Cardiac fibroblast (primary cell): ENCODE measurements around the gene TRPM8.

Source experiments
- DNase-seq, 2 donors: peaks; one replicate each; pipeline versions ENCODE4 v3.0.0 to v3.0.0-alpha.2; 2010; ENCODE audit warnings: low read depth in 2 of 2
- H3K4me3 ChIP-seq, 2 donors: replicated peaks in 1 of 2; 1 replicate in 1 of 2; 2 replicates in 1 of 2; pipeline ENCODE4 v1.5.1; 2011; ENCODE audit warnings: low read depth in 2 of 2, low read length in 2 of 2, mild to moderate bottlenecking in 2 of 2, moderate library complexity in 1 of 2
- TF ChIP-seq, protein P1 (sequence below): IDR thresholded peaks from one replicate; pipeline ENCODE4 v1.5.1; 2011; ENCODE audit warnings: low read depth, mild to moderate bottlenecking, low read length, inconsistent platforms

The TRPM8 gene

DNA sequence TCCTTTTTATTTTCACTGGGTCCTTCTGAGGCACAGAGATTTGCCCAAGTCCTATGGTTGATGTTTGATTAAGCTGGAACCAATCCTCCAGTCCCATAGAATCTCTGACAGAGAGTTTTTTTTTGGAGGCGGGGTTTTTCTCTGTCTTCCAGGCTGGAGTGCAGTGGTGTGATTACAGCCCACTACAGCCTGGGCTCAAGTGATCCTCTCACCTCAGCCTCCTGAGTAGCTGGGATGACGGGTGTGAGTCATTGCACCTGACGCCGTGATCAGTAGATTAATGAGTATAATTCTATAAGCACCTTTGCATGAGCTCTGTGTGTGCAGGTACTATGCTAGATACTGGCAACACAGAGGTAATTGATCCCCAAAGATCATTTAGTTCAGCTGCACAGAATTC is 15.3 kb upstream of the TRPM8 start:
- H3K4me3 ChIP-seq: no peak overlapping the region
- no peak for DNase-seq
- TF ChIP-seq, protein P1, sequence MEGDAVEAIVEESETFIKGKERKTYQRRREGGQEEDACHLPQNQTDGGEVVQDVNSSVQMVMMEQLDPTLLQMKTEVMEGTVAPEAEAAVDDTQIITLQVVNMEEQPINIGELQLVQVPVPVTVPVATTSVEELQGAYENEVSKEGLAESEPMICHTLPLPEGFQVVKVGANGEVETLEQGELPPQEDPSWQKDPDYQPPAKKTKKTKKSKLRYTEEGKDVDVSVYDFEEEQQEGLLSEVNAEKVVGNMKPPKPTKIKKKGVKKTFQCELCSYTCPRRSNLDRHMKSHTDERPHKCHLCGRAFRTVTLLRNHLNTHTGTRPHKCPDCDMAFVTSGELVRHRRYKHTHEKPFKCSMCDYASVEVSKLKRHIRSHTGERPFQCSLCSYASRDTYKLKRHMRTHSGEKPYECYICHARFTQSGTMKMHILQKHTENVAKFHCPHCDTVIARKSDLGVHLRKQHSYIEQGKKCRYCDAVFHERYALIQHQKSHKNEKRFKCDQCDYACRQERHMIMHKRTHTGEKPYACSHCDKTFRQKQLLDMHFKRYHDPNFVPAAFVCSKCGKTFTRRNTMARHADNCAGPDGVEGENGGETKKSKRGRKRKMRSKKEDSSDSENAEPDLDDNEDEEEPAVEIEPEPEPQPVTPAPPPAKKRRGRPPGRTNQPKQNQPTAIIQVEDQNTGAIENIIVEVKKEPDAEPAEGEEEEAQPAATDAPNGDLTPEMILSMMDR: no peak

DNA sequence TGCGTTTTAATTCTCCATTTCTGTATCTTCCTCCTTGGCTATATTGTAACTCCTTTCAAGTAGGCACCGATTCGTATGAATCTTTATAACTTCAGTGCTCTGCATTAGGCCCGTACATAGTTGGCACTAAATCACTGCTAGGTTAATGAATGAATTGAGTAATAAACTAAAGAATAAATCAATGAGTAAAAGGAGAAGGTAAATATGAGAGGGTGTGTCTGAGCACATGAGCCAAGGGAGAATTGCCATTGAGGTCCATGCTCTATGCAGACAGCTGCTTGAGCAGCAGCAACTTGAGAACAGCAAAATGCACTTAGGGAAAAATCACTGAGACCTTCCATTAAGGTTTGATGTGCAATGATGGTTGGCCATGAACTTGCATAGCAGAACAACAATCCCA is 11.2 kb upstream of the TRPM8 start:
- TF ChIP-seq, protein P1: no peak

DNA sequence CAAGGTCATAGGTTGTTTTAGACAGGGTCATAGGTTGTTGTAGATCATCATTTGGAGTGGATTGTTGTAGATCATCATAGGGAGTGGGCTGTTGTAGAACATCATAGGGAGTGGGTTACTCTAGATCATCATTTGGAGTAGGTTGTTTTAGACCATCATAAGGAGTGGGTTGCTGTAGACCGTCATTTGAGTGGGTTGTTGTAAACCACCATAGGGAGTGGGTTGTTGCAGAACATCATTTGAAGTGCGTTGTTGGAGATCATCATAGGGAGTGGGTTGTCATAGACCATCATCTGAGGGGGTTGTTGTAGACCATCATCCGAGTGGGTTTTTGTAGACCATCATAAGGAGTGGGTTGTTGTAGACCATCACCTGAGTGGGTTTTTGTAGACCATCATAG is 9.5 kb upstream of the TRPM8 start:
- TF ChIP-seq, protein P1: no peak
- no peak for DNase-seq
- H3K4me3 ChIP-seq: no peak overlapping the region

More for the DNA sequence above, 11.2 kb upstream of the TRPM8 start:
- DNase-seq: no peak
- H3K4me3 ChIP-seq: no peak overlapping the region

DNA sequence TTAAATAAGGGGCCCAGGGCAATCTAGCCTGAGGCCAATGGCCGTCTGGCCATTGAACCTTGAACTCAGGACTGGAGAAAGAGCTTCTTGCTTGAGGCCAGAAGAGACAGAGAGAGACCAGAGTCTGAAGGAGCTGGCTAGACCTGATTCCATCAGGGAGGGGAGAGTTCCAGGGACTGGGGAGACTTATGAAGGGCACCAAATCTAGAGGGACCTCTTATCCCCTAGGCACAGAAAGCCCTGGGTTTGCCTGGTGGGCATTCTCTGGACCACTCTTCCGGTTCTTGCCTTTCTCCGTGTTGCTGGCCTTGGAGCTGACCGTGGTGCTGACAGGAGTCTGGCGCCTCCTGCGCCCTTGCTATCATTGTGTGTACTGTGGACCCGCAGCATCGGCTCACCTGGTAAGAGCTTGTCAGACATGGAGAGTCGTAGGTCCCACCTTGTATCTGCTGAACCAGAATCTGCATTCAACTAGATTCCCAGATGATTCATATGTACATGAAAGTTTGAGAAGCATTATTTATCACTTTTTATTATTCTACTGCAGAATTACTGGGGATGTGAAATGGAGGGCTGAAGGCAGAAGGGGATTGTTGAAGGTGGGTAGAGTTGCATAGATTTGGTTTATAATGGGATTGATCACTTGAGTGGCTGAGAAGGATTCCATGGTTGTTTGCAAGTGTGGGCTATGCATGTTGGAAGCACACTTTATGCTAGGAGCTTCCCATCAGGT is 4.3 kb upstream of the TRPM8 start:
- DNase-seq: peak; percentile 40 to 43
- H3K4me3 ChIP-seq: no peak overlapping the region
- TF ChIP-seq, protein P1: no peak

DNA sequence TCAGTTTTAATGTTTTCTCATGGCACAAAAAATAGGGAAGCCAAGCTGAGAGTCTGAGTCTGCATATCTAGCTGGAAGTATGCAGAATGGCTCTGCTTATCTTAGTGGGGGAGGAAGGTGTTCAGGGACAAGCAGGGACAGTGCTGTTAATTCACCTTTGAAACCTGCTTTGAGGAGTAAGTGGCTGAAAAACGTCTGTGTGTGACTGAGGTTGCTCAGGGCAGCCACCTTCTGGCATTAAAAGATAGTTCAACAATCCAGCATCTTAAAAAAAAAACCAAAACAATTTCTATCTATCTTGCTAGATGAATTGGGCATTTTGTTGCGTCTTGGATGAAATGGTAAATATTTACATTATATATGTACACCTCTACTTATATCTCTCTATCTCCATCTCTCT is 2.0 kb upstream of the TRPM8 start:
- TF ChIP-seq, protein P1: peak; percentile 25
- DNase-seq: peak in 1 of 2 donors; percentile 10
- H3K4me3 ChIP-seq: no peak overlapping the region

DNA sequence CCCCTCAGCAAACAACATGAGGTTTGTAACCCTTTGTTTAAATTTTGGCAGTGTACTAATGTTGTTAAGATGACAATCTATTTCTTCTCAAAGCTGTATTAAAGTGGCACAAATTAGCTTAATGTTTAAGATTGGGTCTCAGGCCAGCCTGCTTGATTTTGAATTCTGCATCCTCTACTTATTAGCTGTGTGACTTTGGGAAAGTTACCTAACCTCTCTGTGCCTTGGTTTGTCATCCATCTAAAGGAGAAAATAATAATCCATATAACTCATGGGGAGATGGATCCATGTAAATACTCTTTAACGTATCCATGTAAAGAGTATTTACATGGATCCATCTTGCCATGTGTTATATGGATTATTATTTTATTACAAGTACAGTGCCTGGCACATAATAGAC is 2.1 kb downstream of the TRPM8 start:
- DNase-seq: no peak
- TF ChIP-seq, protein P1: no peak
- no peak overlapping the region for H3K4me3 ChIP-seq

DNA sequence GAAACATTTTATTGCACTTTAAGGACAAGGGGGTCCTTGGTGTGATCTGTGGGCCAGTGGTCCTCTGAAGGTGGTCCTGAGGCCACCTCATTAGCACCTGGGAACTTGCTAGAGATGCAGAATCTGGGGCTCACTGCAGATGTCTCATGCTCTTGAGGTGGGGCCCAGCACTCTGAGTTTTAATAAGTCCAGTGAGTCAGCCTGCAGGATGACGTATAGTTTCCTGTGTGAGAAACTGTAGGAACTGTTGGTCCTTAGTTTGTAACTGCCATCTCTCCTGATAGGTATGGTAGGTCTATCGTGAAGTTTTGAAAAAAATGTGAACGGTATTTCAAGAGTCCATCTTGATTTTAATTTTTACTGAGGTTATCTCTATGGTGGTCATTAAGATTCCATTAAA is 2.8 kb downstream of the TRPM8 start:
- no peak overlapping the region for H3K4me3 ChIP-seq
- DNase-seq: peak; percentile 9 to 61
- TF ChIP-seq, protein P1: no peak
